UCSD-AML1 (cell line): ENCODE results near the gene MOK.

ENCODE experiments used
- DNase-seq: peaks from one replicate; lab custom pipeline; 2025; ENCODE audit not compliant: unreplicated experiment; lab: John Stamatoyannopoulos, UW

MOK gene

DNA sequence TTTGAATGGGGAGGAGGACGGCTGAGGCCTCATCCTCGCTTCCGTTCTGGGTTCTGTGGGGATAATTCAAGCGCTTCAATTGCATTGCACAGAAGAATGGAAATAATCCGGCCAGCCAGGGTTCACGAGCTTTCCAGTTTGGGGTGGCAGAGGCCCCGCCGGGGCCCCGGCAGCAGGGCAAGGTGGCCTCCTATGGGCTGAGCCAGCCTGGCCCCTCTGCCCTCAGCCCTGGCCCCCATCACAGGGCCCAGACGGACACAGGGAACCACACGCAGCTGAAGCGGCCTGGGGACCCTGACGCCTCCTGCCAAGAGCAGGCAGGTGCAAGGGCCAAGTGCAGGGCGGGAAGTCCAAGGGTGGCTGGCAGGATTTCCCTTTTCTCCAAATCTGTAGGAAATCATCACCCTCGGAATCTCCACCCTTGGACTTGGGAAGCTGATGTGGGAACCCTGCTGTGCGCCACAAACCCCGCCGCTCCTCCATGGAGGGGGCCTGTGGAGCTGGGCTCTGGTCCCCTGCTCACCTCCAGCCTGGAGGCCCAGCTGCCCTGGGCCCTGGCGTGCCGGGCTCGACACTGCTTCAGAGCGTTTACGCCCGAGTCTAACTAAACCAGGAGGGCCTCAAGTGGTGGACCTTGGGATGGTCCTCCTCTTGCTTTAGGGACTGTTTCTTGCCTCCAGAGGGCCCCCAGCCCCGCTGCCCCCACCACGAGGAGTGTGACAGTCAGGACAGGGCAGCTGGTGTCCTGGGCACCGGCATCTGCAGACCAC, 78.4 kb downstream of the MOK start:
- DNase-seq = no peak

GRCh38 chr14:102225936-102226335, 79.0 kb downstream of the MOK start:
- DNase-seq = no peak

DNA sequence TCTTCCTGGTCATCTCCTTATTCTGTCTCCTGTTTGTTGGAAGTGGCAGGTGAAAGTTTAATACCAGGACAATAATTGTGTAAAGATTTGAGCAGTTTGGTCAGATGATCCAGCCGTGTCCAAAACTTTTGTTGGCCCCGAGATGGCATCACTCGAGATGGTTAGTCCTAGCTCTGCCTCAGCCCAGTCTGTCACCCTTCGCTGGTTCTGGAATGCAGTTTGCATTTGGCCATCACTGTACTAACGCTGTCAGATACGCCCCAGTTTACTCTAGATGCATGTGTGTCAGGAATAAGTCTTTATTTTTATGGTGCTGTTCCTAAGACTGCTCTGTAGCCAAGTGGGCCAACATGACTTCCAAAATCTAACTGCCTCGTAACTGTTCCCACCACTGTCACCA, 79.6 kb downstream of the MOK start:
- DNase-seq = no peak

DNA sequence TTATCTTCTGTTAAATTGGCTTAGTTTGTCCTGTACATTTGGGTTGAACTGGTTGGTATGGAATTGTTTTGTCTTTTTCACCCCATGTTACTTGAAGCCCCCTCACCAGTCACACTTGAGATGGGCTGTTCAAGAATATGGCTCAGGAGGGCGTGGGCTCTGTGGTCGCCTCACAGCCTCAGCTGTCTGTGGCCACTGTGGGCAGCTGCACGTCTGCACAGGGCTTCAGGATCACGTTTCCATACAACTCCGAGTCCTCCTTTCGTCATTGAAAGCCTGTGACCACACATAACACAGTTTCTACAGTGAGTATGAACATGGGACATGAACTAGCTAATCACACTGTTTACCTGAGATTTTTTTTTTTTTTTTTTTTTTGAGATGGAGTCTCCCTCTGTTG, 81.3 kb downstream of the MOK start:
- DNase-seq = no peak

DNA sequence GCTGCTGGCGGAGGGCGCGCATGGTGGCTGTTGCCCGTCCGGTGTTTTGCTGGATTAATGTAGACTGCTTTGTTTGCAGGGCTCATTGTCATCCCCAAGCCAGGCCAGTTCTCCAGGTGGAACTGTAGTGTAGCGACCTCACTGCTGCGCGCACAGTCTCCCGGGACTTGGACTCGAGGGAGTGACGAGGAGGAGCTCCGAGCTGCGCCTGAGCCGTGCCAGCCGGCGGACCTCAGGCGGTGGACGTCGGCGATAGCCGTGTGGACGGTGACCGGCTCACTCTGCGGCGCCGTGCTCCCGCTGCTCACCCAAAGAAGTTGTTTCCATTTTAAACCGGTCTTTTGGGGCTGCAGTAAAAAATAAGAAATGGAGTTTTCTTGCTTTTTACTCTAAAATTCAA, 82.2 kb downstream of the MOK start:
- DNase-seq = no peak

GRCh38 chr14:102222009-102222575, 82.9 kb downstream of the MOK start:
- no peak for DNase-seq

GRCh38 chr14:102221026-102221425, 83.9 kb downstream of the MOK start:
- DNase-seq = no peak

GRCh38 chr14:102220031-102220430, 84.9 kb downstream of the MOK start:
- DNase-seq = no peak

DNA sequence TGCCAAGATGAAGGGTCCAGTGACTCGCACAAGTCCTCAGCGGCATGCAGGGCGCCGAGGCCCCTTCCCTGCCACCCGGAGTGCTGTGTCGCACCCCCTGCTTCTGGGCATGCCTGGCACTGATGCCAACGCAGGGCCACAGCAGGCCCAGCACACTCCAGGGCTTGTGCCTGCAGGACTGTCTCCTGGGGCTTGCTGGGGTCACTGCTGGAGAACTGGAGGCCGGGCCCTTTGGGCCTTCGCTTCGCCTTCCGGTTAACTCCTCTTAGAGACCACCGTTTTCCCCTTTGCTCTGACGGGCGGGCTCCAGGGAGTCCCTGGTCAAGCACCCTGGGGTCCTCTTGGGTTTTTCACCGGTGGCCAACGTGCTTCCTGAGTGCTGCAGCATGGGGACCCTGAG, 85.6 kb downstream of the MOK start:
- DNase-seq = no peak

- no peak for DNase-seq
These were observed 86.3 kb downstream of the MOK start for GRCh38 chr14:102218688-102219087.

DNA sequence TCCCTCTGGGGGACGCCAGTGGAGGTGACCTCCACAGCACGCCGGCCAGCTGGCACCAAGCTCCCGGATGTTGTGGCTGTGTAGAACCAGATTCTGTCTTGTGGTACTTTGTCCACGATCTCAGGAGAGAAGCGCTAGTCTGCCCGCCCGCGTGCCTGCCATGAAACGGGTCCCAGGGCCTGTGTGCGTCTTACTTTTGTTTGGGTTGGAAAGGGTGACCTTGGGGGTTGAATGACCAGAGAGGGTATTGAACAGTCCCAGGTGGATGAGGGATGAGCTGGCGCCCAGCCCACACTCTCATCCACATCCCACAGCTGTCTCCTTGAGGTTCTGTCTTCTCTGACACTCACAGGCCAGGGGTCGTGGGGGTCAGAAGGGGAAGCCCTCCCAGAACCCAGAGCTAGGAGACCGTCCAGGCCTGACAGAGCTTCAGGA, 87.0 kb downstream of the MOK start:
- no peak for DNase-seq

- DNase-seq = no peak
These were observed 87.6 kb downstream of the MOK start for GRCh38 chr14:102217399-102217798.

- DNase-seq = no peak
These were observed 89.3 kb downstream of the MOK start for GRCh38 chr14:102215576-102216250.

- no peak for DNase-seq
These were observed 89.9 kb downstream of the MOK start for GRCh38 chr14:102215071-102215470.

- DNase-seq = no peak
These were observed 90.8 kb downstream of the MOK start for GRCh38 chr14:102213984-102214658.

DNA sequence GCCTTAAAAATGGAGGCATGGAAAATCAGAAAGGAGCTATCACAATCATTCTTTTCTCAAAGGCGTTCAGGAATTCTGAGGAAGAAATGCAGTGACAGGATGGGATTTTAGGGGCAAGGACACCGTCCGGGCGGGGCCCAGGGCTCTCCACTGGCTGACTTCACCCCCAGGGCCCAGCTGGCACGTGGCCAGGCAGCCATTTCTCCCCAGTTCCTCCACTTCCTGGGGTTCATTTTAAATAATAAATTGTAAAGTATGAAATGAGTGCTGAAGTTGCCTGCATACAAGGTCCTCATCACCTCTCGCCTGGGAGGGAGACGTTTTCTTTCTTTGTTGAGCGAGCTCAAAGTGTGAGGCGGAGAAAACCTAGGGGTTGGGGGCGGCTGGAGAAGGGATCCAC, 91.5 kb downstream of the MOK start:
- DNase-seq = no peak

GRCh38 chr14:102212845-102213244, 92.1 kb downstream of the MOK start:
- no peak for DNase-seq

DNA sequence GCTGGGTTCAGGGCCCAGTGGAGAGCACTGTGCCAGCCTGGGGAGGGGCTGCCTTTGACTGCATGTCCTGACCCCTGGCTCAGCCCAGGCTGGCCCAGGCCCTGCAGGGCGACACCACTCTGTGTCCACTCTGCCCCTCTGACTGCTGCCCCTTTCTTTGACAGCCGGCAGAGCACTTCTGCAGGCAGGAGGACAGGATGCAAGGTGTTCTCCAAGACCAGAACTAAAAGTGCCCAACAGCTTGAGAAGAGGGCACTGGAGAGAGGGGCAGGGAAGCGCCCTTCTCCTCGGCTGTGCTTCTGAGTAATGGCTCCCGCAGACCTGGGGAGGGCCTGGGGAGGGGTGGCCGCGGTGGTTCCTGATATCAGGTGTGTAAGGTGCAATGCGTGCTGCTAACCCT, 92.6 kb downstream of the MOK start:
- no peak for DNase-seq

DNA sequence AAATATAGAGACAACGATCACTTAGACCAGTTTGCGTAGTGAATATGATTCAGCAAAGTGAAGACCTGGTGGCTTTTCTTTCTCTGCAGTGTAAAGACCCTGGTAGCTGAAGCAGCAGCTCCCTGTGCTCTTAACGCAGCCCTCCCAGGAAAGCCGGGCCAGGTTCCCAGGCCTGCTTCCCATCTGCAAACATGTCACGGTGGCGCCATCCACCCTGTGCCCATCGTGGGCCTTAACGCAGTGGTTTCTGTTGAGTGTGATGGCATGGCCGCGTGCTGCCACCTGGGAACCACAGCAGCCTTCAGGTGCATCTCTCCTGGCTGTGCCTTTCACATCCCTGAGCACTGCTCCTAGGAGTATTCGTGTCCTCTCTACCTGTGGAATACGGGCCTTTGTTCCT, 93.7 kb downstream of the MOK start:
- no peak for DNase-seq

- no peak for DNase-seq
These were observed 94.4 kb downstream of the MOK start for GRCh38 chr14:102210421-102211042.

GRCh38 chr14:102209224-102209966, 95.6 kb downstream of the MOK start:
- no peak for DNase-seq
